Endothelial cell (in vitro differentiated cells): ENCODE results near the gene C19orf67. TPM values are rescaled to one million over a fixed set of nuclear protein-coding genes. Genes with fewer than 3 reads are reported as not detected.

ENCODE experiments used
- DNase-seq: peaks from one replicate; pipeline ENCODE4 v3.0.0; 2021; ENCODE audit warnings: low spot score
- H3K27ac Mint-ChIP-seq: one replicate; pipeline ENCODE4 v1.8.0; 2021; ENCODE audit warnings: mixed read lengths, inconsistent platforms; ENCODE audit not compliant: unreplicated experiment
- H3K27me3 Mint-ChIP-seq: one replicate; pipeline ENCODE4 v1.8.0; 2021; ENCODE audit warnings: mild to moderate bottlenecking, moderate library complexity, mixed read lengths, inconsistent platforms; ENCODE audit not compliant: unreplicated experiment
- H3K36me3 Mint-ChIP-seq: one replicate; pipeline ENCODE4 v1.8.0; 2021; ENCODE audit warnings: mild to moderate bottlenecking, low read depth, mixed read lengths, inconsistent platforms; ENCODE audit not compliant: unreplicated experiment
- H3K4me1 Mint-ChIP-seq: one replicate; pipeline ENCODE4 v1.8.0; 2021; ENCODE audit warnings: mild to moderate bottlenecking, mixed read lengths, inconsistent platforms; ENCODE audit not compliant: unreplicated experiment
- H3K4me3 Mint-ChIP-seq: one replicate; pipeline ENCODE4 v1.8.0; 2021; ENCODE audit warnings: mild to moderate bottlenecking, mixed read lengths, inconsistent platforms; ENCODE audit not compliant: unreplicated experiment
- H3K9me3 Mint-ChIP-seq: one replicate; pipeline ENCODE4 v1.8.0; 2021; ENCODE audit warnings: mixed read lengths, inconsistent platforms; ENCODE audit not compliant: unreplicated experiment
- total RNA-seq: library from RNA; stranded (reverse); fragmentation: NEBNext Ultra II Directional; extraction: Animal tissue kit (Norgen Biotek cat#: 25700); gene quantifications from one replicate; pipeline ENCODE4 v1.2.1, GENCODE V29; 2021; ENCODE audit not compliant: unreplicated experiment
- TF ChIP-seq, protein P1 (sequence below): fragments of 200-600 bp; sonication (generic); IDR thresholded peaks from one replicate; pipeline ENCODE4 v1.5.0; 2021; ENCODE audit warnings: antibody characterized with exemption; ENCODE audit not compliant: unreplicated experiment

The C19orf67 gene
- total RNA-seq, 1 donor from 2014 or later = not detected

DNA sequence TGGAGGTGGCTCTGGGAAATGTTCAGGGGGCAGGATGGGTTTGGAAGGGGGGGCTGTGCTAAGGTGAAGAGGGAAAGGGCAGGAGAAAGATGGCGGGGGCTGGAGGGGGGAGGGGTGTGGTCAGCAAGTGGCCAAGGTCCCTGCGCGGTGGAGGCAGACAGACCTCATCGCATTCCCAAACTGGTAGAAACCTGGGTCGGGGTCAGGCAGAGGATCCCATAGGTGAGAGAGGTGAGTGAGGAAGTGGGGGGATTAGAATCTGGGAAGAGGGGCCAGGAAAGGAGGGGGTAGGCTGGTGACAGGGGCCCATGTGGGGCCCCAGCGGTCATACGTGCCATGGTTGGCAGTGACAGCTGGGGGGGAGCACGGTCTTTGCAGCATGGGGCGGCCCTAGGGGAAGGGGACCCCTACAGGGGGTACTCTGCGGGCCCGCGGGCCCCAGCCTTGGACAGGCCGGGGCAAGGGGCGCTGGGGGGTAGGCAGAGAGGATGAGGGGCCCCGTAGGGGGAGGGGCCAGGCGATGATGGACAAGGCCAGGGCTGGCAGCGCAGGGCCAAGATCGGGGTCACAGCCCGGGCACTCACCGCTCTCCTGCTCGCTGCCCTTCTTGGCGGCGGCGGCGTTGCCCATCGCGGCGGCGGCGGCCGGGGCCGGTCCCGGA, 31.5 kb upstream of the C19orf67 start:
- peaks cover 9% of the 10 kb centered on the region for H3K36me3 Mint-ChIP-seq
- peak overlapping the region; percentile 82 for H3K27ac Mint-ChIP-seq
- TF ChIP-seq, protein P1, sequence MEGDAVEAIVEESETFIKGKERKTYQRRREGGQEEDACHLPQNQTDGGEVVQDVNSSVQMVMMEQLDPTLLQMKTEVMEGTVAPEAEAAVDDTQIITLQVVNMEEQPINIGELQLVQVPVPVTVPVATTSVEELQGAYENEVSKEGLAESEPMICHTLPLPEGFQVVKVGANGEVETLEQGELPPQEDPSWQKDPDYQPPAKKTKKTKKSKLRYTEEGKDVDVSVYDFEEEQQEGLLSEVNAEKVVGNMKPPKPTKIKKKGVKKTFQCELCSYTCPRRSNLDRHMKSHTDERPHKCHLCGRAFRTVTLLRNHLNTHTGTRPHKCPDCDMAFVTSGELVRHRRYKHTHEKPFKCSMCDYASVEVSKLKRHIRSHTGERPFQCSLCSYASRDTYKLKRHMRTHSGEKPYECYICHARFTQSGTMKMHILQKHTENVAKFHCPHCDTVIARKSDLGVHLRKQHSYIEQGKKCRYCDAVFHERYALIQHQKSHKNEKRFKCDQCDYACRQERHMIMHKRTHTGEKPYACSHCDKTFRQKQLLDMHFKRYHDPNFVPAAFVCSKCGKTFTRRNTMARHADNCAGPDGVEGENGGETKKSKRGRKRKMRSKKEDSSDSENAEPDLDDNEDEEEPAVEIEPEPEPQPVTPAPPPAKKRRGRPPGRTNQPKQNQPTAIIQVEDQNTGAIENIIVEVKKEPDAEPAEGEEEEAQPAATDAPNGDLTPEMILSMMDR = no peak
- peaks cover 10% of the 10 kb centered on the region for H3K27me3 Mint-ChIP-seq
- peak overlapping the region; percentile 95 for H3K4me3 Mint-ChIP-seq
- H3K9me3 Mint-ChIP-seq = no peaks in the 10 kb centered on the region
- H3K4me1 Mint-ChIP-seq = peaks cover 49% of the 10 kb centered on the region
- no peak for DNase-seq

DNA sequence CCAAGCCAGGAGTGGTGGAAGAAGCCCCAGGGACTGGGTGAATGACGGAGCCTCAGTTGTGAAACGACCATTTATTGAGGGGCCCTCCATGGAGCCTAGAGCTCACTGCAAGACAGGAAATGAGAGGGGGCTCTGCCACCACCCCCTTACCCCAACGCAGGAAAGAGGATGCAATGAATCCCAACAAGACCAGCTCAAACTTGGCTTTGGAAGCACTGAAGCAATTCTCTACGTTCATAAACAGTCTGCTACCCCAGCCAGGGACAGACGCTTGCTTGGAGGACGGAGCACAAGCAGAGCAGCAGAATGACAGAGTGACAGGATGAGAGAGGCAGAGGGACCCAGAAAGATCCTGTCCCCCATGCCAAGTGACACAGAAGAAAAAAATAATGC, 30.9 kb upstream of the C19orf67 start:
- Mint-ChIP-seq H3K27me3 (peaks cover 10% of the 10 kb centered on the region), H3K4me3 (peak overlapping the region; percentile 95), H3K27ac (peak overlapping the region; percentile 82), H3K36me3 (peaks cover 9% of the 10 kb centered on the region), H3K9me3 (no peaks in the 10 kb centered on the region), H3K4me1 (peaks cover 49% of the 10 kb centered on the region)
- no peak for DNase-seq
- TF ChIP-seq, protein P1 = no peak

DNA sequence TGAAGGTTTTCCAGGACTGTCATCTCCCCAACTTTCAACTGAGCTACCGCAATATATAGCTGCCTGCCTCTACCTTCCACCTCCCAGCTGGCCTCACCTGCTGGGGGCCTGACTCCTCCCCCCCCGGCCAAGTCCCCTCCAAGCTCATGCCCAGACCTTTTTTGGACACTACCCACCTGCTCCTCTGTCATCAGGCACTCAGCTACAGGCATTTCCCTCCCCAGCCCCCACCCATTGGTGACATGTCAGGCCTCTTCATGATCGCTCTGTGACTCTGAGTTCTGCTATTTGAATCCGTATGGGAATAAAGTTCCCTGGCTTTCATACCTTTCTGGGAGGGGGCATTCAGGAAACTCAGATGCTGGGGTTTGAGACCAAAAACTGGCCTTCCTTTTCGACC, 30.2 kb upstream of the C19orf67 start:
- peak overlapping the region; percentile 95 for H3K4me3 Mint-ChIP-seq
- H3K9me3 Mint-ChIP-seq = no peaks in the 10 kb centered on the region
- peaks cover 12% of the 10 kb centered on the region for H3K27me3 Mint-ChIP-seq
- DNase-seq = no peak
- H3K4me1 Mint-ChIP-seq = peaks cover 49% of the 10 kb centered on the region
- H3K36me3 Mint-ChIP-seq = peaks cover 9% of the 10 kb centered on the region
- TF ChIP-seq, protein P1 = no peak
- H3K27ac Mint-ChIP-seq = no peak overlapping the region

DNA sequence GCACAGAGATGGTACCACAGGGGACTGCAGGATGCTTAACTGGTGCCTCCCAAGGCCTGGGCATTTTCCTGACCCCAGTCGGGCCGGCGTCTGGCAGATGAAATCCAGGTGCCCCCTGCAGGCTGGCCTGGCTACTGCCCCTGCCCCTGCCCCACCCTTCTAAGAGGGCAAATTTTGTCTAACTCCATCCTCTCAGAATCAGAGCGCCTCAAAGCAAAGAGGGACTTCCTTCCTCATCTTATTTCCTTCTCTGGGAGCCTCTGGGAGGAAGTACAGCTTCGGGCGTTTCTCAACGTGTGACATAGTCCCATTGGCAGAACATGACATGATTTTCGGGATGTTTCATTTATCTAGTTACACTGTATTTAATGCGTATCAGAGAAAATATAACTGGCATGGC, 29.3 kb upstream of the C19orf67 start:
- peak; percentile 72 for DNase-seq
- H3K36me3 Mint-ChIP-seq = peaks cover 9% of the 10 kb centered on the region
- peaks cover 12% of the 10 kb centered on the region for H3K27me3 Mint-ChIP-seq
- H3K4me1 Mint-ChIP-seq = peaks cover 47% of the 10 kb centered on the region
- no peak overlapping the region for H3K27ac Mint-ChIP-seq
- TF ChIP-seq, protein P1 = peak; percentile 56
- no peaks in the 10 kb centered on the region for H3K9me3 Mint-ChIP-seq
- no peak overlapping the region for H3K4me3 Mint-ChIP-seq

DNA sequence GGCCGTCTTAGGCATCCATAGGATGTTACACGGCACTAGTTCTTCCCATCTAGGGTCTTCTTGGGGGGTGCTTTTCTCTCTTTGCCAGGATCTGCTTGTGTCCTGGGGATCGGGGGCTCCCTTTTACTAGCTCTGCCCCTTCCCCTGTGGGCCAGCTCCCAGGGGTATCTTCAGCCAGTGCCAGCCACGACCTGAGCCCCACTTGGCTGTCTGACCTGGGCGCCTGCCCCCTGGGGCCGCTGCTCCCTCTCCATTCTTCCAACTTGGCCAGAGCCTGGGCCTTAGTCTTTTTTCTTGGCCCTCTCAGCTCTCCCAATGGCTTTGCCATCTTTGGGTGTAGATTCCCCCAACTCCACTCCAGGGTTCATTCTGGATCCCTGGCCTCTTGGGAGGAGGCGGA, 28.9 kb upstream of the C19orf67 start:
- no peak overlapping the region for H3K27ac Mint-ChIP-seq

More for the DNA sequence above, 28.9 kb upstream of the C19orf67 start:
- Mint-ChIP-seq H3K27me3 (peaks cover 12% of the 10 kb centered on the region), H3K36me3 (peaks cover 9% of the 10 kb centered on the region), H3K4me1 (peaks cover 45% of the 10 kb centered on the region), H3K9me3 (no peaks in the 10 kb centered on the region), H3K4me3 (no peak overlapping the region)
- TF ChIP-seq, protein P1 = no peak
- DNase-seq = no peak
